GM11168 (cell line): Measurements from ENCODE around the gene TTLL11.

Source experiments
- in situ Hi-C: fragments of 300-500 bp; cut with MboI; formaldehyde crosslinking; loops from one replicate; pipeline ENCODE4 v1.12.0; 2022; ENCODE audit warnings: low sequenced_read_pairs; ENCODE audit not compliant: unreplicated experiment

Gene TTLL11

GRCh38 chr9:121850366-121850765, 242.7 kb downstream of the TTLL11 start:
- in situ Hi-C loops = no loop called here

- in situ Hi-C loops = no loop called here
Measured at GRCh38 chr9:121849554-121849953, 243.6 kb downstream of the TTLL11 start.

- in situ Hi-C loops = no loop called here
Measured at GRCh38 chr9:121844562-121844961, 248.5 kb downstream of the TTLL11 start.

- in situ Hi-C loops = no loop called here
Measured at GRCh38 chr9:121844098-121844497, 249.0 kb downstream of the TTLL11 start.

- in situ Hi-C loops = no loop called here
Measured at GRCh38 chr9:121842612-121842978, 250.5 kb downstream of the TTLL11 start.

- in situ Hi-C loops = no loop called here
Measured at GRCh38 chr9:121841771-121842611, 251.1 kb downstream of the TTLL11 start.

GRCh38 chr9:121840838-121841760, 252.0 kb downstream of the TTLL11 start:
- in situ Hi-C loops = no loop called here

- in situ Hi-C loops = no loop called here
Measured at GRCh38 chr9:121839726-121840500, 253.2 kb downstream of the TTLL11 start.

- in situ Hi-C loops = no loop called here
Measured at GRCh38 chr9:121838746-121839669, 254.1 kb downstream of the TTLL11 start.

GRCh38 chr9:121837113-121837961, 255.8 kb downstream of the TTLL11 start:
- in situ Hi-C loops = no loop called here

- in situ Hi-C loops = no loop called here
Measured at GRCh38 chr9:121836366-121836885, 256.7 kb downstream of the TTLL11 start.

GRCh38 chr9:121835587-121836365, 257.3 kb downstream of the TTLL11 start:
- in situ Hi-C loops = no loop called here

- in situ Hi-C loops = no loop called here
Measured at GRCh38 chr9:121833061-121833460, 260.0 kb downstream of the TTLL11 start.

- in situ Hi-C loops = no loop called here
Measured at GRCh38 chr9:121831869-121832268, 261.2 kb downstream of the TTLL11 start.

- in situ Hi-C loops = no loop called here
Measured at GRCh38 chr9:121830441-121831140, 262.5 kb downstream of the TTLL11 start.

GRCh38 chr9:121827251-121827967, 265.7 kb downstream of the TTLL11 start:
- in situ Hi-C loops = no loop called here
